C1 segment of cervical spinal cord (tissue), 14 donors: ENCODE measurements around the gene PAMR1.

ENCODE experiments used
- DNase-seq, 14 donors: peaks; one replicate each; lab custom pipeline; 2025; lab: John Stamatoyannopoulos, UW

Gene PAMR1

GRCh38 chr11:35458846-35459245 lies 66.6 kb downstream of the PAMR1 start:
- DNase-seq: no peak

DNA sequence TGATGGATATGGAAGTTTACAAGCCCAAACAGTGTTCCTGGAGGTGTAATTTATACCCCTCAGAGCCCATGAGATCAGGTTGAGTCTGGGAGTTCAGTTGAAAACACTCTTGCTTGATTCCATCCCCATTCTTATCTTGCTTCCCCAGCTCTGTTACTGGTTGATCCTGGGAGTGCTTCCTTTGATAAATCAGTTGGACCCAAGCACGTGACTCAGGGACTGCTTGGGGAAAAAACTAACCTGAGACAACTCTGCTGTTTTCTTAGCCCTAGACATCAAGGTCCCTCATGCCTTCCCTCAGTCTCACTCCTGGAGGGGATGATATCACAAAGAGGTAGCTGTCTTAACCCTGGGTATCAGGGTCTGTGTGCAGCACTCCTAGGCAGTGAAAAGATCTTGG lies 71.1 kb downstream of the PAMR1 start:
- no peak for DNase-seq

GRCh38 chr11:35436581-35437250 lies 88.7 kb downstream of the PAMR1 start:
- DNase-seq: no peak

GRCh38 chr11:35433588-35433987 lies 91.8 kb downstream of the PAMR1 start:
- DNase-seq: no peak

DNA sequence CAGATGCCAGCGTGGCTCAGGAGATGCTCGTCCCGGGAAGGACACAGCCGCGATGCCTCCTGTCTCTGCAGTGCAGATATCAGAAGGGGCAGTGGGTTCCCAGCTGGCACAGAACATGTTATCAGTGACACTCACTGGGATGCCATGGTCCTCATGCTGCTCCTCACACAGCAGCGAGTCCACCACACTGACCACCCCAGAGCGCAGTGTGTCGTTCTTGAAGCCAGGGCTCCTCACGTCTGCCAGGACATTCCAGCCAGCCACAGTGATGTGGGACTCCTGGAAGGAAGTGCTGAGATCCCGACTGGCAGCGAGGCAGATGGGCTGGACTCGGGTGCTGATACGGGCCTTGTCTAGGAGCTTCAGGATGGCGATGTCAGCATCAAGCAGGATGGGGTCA lies 93.0 kb downstream of the PAMR1 start:
- no peak for DNase-seq

DNA sequence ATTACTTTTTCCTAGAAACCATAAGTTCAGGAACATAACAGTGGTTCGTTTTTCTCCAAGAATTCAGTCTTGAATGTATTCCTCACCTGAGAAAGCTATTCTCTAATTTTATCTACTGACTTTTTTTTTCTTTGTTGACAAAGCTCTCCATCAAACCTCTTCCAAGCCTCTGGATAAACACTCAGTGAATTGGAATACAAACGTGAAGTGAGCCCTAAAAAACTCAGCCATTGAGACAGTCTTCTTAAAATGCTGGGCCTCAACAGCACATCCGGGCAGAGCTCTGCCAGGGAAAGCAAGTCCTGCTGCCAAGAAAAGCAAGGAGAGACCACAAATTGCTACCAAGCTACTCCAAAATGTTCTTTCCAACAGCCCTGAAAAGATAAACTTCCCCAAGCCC lies 98.3 kb downstream of the PAMR1 start:
- DNase-seq: peak in 3 of 14 donors; percentile 5 to 27 (median 14)

- no peak for DNase-seq
Observed at GRCh38 chr11:35426351-35426750, 99.1 kb downstream of the PAMR1 start.

GRCh38 chr11:35425603-35426212 lies 99.7 kb downstream of the PAMR1 start:
- DNase-seq: no peak

GRCh38 chr11:35424157-35424940 lies 101.1 kb downstream of the PAMR1 start:
- DNase-seq: no peak

GRCh38 chr11:35420371-35420770 lies 105.0 kb downstream of the PAMR1 start:
- peak in 2 of 14 donors; percentile 7 to 19 for DNase-seq

DNA sequence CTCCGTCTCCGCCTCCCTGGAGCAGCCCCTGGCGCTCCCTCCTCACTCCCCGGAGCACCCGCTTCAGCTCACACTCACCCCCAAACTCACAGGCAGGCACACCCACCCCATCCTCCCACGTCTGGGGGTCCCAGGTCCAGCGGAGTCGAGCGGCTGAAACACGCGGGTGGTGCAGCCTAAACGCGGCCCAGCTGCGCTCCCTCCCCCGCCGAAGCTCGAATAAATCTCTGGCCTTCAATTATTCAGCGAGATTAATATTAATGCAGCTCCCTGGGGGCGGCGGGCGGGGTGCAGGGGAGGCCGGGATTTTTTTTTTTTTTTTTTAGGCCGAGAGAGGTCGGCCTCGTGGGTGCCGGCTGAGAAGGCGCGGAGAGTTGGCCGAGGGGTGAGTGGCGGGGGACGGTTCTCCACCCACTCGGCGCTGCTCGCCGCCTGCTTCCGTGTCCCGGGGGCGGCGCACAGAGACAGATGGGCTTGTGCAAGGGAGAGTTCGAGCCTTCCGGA lies 105.5 kb downstream of the PAMR1 start:
- peak in 1 of 14 donors; percentile 19 for DNase-seq

DNA sequence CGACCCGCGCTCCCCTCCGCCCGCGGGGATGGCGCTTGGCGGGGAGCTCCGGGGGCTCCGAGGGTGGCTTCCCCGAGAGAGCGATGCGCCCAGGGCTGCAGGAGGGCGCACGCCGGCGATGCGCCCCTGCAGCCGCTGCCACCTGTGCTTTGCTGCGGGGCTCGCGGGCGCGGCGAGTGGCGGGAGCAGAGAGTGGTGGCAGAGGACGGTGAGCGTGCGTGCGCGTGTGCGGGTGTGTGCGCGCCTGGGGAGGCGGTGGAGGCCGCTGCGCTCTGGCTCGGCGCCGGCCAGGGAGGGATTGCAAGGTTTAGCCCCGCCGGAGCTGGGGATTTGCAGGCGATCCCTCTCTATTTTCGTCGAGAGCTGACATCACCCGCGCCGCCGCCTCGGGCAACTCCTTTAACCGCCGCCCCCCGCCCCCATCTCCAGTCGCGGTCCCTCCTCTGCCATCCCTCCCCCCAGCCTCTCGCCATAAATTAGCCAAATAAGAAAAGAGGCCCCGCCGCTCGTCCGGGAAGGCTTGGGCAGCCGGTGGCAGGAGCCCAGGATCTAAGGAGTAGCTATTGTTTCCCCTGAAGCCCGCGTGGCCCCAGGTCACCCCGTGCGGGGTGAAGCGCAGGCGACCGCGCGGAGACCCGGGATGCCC lies 106.1 kb downstream of the PAMR1 start, which contains the start of gene SLC1A2:
Gene SLC1A2 (minus strand): TSS at position 375 of the 646 bp plus-strand sequence. CDS start 592 bp downstream, outside the sequence.
- peak in 8 of 14 donors; percentile 29 to 69 (median 56) for DNase-seq

DNA sequence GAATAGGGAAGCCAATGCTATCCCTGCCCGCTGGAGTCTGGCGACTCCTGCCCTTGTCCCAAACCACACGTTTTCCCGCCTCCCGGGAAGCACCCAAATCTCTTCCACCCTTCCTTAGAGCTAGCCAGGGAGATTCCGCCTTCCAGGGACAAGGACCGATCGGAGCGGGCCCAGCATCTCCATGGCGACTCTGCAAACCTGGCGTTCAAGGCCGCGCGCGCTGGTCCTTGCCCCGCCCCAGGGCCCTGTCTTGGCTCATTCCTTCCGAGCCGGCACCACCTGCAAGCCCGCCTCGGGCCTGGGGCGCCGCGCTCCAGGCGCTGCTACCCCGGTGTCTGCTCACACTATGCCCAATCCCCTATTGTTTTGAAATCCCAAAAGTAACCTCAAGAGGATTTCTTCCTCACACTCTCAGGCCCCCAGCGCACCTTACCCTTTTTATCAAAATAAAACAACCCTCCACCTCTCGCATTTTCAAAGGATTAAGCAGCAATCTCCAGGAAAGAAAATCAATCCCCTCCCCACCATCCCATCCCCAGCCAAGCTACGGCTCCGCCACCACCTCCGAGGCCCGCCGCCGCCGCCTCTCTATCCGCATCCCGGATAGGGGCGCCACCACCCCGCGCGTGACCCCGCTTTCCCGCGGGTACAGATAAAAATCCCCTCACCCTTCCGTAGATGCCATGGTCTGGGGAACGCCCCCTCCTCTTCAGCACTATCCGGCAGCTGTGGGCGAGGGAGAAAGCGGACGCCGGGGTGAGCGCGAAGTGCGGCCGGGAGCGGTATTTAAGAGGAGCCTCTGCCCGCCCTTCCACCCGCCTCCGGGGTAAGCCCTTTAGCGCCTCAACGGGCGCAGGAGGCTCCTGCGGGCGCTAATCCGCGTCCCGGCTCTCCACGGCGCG lies 106.9 kb downstream of the PAMR1 start:
- DNase-seq: peak in 5 of 14 donors; percentile 22 to 63 (median 37)

DNA sequence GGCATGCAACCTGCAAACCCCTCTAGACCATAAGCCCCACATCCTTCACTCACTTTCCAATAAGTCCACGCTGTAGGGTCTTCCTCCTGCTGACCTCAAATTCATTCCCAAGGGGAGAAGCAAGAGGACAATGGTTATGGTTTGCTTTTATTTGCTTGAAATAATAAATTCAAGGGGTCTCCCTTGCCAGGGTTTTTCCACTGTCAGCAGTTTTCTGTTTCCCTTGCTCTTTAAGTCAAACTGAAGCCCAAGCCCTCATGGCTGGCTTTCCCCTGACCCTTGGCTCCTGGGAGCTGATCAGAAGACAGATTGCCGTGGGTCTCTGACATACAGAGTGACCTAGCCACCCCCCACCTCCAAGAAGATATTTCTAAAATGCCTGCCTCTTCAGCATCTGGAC lies 109.9 kb downstream of the PAMR1 start:
- no peak for DNase-seq

- no peak for DNase-seq
Observed at GRCh38 chr11:35414776-35415175, 110.6 kb downstream of the PAMR1 start.

DNA sequence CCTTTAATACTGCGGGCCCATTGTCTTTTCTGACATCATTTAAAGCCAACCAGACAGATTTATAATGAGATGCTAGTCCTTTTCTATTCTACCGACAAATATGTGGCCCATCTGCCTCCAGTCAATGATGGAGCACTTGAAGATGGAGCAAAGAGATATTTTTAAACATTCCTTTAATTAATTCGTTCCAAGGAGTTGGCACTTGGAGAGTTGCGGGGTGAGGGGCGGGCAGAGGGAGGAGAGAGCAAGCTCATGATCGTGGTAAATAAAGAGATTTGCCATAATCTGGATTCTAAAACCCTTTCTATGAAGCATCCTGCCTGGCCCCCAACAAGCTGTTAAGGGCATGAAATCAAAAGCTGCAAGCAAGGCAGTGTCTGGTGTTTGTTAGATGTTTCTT lies 111.1 kb downstream of the PAMR1 start:
- DNase-seq: no peak

- peak in 6 of 14 donors; percentile 32 to 61 (median 42) for DNase-seq
Observed at GRCh38 chr11:35413598-35413997, 111.8 kb downstream of the PAMR1 start.

DNA sequence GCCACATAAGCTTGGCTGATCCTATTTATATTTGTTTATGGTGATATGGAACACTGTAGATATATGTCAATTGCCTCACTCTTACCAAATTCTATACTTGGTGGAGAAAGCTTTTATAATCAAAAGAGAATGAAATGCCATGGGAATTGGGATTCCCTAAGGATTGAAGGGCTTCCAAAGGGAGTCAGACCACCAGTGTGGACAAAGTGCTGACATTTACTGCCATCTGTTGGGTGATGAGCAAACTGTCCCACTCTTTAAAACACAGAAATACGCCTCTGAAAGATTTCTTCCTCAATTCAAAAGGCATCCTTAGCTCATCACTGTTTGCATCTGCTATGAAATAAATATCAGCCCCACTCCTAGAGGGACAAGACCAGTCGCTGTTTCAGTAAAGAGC lies 113.1 kb downstream of the PAMR1 start:
- peak in 1 of 14 donors; percentile 5 for DNase-seq

DNA sequence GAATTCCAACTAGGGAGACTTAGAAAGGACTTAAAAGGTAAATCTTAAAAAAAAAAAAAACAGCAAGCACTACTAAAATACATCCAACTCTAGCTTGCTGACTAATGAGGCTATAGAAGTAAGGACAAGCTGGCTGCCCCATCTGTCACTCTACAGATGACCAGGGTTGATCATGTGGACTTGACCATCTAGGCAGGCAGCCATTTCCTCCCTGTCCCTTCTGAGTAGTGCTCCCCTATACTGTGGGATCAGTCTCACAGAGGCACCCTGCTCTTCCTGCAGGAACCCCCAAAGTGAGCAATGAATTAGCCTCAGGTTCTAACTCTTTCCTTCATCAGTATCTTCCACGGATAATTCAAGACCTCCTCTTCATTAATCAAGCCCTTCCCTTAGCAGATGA lies 118.4 kb downstream of the PAMR1 start:
- DNase-seq: peak in 1 of 14 donors; percentile 9

DNA sequence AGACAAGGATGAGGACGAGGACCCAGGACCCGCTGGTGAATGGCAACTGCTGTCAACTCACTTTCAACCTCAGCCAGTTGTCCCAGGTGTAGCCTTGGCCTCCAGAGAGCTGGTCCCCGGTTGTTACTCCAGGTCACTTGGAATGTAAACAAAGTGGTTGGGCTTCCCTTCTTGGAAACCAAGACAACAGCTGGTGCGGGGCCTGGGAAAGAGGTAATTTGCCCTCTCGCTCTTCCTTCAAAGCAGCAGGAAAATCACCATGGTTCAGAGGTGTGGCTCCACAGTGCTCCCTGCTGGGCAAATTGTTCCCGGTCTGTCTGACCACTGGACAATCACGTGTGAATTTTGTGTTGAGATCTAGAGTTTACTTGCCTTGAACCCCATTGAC lies 121.0 kb downstream of the PAMR1 start:
- peak in 4 of 14 donors; percentile 19 to 35 (median 30) for DNase-seq
